Measurements from ENCODE around the gene ATXN7L1.

GRCh38 chr7:105623378-105623777 is 253.0 kb downstream of the ATXN7L1 start:
- TF ChIP-seq RELA (CRISPR knock-in tag; IDR thresholded peaks at IDR 0.05) (no peak), MAX (IDR thresholded peaks at IDR 0.05) (no peak), PCBP1 (IDR thresholded peaks at IDR 0.05; ENCODE audit: borderline replicate concordance, low read depth, low read length) (no peak), TAF1 (CRISPR knock-in tag; IDR thresholded peaks at IDR 0.05) (no peak), NFE2L1 (CRISPR knock-in tag; IDR thresholded peaks at IDR 0.05; ENCODE audit: borderline replicate concordance) (no peak), ZFP90 (CRISPR knock-in tag; IDR thresholded peaks at IDR 0.05; ENCODE audit: borderline replicate concordance) (no peak)
- TF ChIP-seq, protein P1, sequence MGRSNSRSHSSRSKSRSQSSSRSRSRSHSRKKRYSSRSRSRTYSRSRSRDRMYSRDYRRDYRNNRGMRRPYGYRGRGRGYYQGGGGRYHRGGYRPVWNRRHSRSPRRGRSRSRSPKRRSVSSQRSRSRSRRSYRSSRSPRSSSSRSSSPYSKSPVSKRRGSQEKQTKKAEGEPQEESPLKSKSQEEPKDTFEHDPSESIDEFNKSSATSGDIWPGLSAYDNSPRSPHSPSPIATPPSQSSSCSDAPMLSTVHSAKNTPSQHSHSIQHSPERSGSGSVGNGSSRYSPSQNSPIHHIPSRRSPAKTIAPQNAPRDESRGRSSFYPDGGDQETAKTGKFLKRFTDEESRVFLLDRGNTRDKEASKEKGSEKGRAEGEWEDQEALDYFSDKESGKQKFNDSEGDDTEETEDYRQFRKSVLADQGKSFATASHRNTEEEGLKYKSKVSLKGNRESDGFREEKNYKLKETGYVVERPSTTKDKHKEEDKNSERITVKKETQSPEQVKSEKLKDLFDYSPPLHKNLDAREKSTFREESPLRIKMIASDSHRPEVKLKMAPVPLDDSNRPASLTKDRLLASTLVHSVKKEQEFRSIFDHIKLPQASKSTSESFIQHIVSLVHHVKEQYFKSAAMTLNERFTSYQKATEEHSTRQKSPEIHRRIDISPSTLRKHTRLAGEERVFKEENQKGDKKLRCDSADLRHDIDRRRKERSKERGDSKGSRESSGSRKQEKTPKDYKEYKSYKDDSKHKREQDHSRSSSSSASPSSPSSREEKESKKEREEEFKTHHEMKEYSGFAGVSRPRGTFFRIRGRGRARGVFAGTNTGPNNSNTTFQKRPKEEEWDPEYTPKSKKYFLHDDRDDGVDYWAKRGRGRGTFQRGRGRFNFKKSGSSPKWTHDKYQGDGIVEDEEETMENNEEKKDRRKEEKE (IDR thresholded peaks at IDR 0.05), result no peak
- TF ChIP-seq, protein P2, sequence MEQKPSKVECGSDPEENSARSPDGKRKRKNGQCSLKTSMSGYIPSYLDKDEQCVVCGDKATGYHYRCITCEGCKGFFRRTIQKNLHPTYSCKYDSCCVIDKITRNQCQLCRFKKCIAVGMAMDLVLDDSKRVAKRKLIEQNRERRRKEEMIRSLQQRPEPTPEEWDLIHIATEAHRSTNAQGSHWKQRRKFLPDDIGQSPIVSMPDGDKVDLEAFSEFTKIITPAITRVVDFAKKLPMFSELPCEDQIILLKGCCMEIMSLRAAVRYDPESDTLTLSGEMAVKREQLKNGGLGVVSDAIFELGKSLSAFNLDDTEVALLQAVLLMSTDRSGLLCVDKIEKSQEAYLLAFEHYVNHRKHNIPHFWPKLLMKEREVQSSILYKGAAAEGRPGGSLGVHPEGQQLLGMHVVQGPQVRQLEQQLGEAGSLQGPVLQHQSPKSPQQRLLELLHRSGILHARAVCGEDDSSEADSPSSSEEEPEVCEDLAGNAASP (CRISPR knock-in tag; IDR thresholded peaks at IDR 0.05; ENCODE audit: borderline replicate concordance), result no peak
